H1 (cell line): ENCODE data around the gene XNDC1N. TPM values are rescaled to one million over a fixed set of nuclear protein-coding genes. Genes with fewer than 3 reads are reported as not detected.

Experiments used
- CBX5 ChIP-seq: fragments of 300-800, 300-1000 bp; sonication (generic); IDR thresholded peaks from 2 replicates; pipeline ENCODE4 v1.7.1; 2016; ENCODE audit warnings: antibody characterized with exemption, low read length, low read depth
- EZH2 ChIP-seq: fragments of 200-600 bp; sonication (generic); IDR thresholded peaks from 2 replicates; pipeline ENCODE4 v1.7.1; 2012; ENCODE audit warnings: low read depth, mild to moderate bottlenecking, moderate library complexity, low read length, inconsistent platforms; ENCODE audit not compliant: severe bottlenecking
- GABPA ChIP-seq: IDR thresholded peaks from 2 replicates; pipeline ENCODE4 v1.6.1; 2011; ENCODE audit warnings: mild to moderate bottlenecking, low read length, moderate library complexity, borderline replicate concordance; ENCODE audit not compliant: insufficient read depth
- HDAC2 ChIP-seq, 2 experiments: fragments of 300-600 bp in 1 of 2; sonication (generic) in 1 of 2; IDR thresholded peaks; 2 replicates each; pipeline ENCODE4 v1.6.1; 2011 to 2012; ENCODE audit warnings: low read depth in 2 of 2, low read length in 2 of 2, mild to moderate bottlenecking in 2 of 2, moderate library complexity in 2 of 2, borderline replicate concordance in 1 of 2, inconsistent platforms in 1 of 2
- NANOG ChIP-seq: IDR thresholded peaks from 2 replicates; pipeline ENCODE4 v1.6.1; 2011; ENCODE audit warnings: low read length, low read depth, mild to moderate bottlenecking, inconsistent platforms; ENCODE audit not compliant: insufficient read depth, poor library complexity, severe bottlenecking
- RAD21 ChIP-seq, 2 experiments: IDR thresholded peaks in 1 of 2; conservative IDR thresholded peaks in 1 of 2; 2 replicates each; pipeline ENCODE4 v1.6.1; 2011; ENCODE audit warnings: low read depth in 2 of 2, low read length in 2 of 2, improper control_type of control experiment in 1 of 2, inconsistent platforms in 1 of 2, mild to moderate bottlenecking in 1 of 2, moderate library complexity in 1 of 2
- RFX5 ChIP-seq: IDR thresholded peaks from 2 replicates; pipeline ENCODE4 v1.6.1; 2011; ENCODE audit warnings: low read depth, low read length, improper control_type of control experiment, borderline replicate concordance
- TAF7 ChIP-seq: optimal IDR thresholded peaks from 2 replicates; pipeline ENCODE3; 2011; ENCODE audit warnings: low read depth, mild to moderate bottlenecking, inconsistent platforms, low read length, moderate library complexity, borderline replicate concordance
- polyA plus RNA-seq, 7 experiments: library from polyadenylated mRNA; depleted of rRNA in 3 of 7; stranded (reverse) in 5 of 7; unstranded in 2 of 7; fragments of >200 nt in 5 of 7; fragments of 200-250 nt in 2 of 7; gene quantifications; 1 replicate in 5 of 7; 2 replicates in 1 of 7; 4 replicates in 1 of 7; pipeline versions ENCODE4 v1.2.1 to v1.2.3, GENCODE V29; 2011 to 2013; ENCODE audit warnings: missing spikeins in 2 of 7, mixed read lengths in 2 of 7
- total RNA-seq: library from RNA; stranded (reverse); fragmentation: NEBNext Ultra II Directional; extraction: Animal tissue kit (Norgen Biotek cat#: 25700); gene quantifications from 2 replicates; pipeline ENCODE4 v1.2.1, GENCODE V29; 2021
- TF ChIP-seq, protein P1 (sequence below): fragments of 300-600 bp; sonication (generic); IDR thresholded peaks from 2 replicates; pipeline ENCODE4 v1.7.1; 2012; ENCODE audit warnings: low read length, moderate library complexity, mild to moderate bottlenecking, inconsistent platforms; ENCODE audit not compliant: insufficient replicate concordance

The XNDC1N gene
- total and polyA plus RNA-seq, 2 of the 8 experiments (the other 6 are each of a cell fraction or from before 2014, with no cell fraction given), result 5.8 to 7.5 TPM

- TF ChIP-seq, protein P1, sequence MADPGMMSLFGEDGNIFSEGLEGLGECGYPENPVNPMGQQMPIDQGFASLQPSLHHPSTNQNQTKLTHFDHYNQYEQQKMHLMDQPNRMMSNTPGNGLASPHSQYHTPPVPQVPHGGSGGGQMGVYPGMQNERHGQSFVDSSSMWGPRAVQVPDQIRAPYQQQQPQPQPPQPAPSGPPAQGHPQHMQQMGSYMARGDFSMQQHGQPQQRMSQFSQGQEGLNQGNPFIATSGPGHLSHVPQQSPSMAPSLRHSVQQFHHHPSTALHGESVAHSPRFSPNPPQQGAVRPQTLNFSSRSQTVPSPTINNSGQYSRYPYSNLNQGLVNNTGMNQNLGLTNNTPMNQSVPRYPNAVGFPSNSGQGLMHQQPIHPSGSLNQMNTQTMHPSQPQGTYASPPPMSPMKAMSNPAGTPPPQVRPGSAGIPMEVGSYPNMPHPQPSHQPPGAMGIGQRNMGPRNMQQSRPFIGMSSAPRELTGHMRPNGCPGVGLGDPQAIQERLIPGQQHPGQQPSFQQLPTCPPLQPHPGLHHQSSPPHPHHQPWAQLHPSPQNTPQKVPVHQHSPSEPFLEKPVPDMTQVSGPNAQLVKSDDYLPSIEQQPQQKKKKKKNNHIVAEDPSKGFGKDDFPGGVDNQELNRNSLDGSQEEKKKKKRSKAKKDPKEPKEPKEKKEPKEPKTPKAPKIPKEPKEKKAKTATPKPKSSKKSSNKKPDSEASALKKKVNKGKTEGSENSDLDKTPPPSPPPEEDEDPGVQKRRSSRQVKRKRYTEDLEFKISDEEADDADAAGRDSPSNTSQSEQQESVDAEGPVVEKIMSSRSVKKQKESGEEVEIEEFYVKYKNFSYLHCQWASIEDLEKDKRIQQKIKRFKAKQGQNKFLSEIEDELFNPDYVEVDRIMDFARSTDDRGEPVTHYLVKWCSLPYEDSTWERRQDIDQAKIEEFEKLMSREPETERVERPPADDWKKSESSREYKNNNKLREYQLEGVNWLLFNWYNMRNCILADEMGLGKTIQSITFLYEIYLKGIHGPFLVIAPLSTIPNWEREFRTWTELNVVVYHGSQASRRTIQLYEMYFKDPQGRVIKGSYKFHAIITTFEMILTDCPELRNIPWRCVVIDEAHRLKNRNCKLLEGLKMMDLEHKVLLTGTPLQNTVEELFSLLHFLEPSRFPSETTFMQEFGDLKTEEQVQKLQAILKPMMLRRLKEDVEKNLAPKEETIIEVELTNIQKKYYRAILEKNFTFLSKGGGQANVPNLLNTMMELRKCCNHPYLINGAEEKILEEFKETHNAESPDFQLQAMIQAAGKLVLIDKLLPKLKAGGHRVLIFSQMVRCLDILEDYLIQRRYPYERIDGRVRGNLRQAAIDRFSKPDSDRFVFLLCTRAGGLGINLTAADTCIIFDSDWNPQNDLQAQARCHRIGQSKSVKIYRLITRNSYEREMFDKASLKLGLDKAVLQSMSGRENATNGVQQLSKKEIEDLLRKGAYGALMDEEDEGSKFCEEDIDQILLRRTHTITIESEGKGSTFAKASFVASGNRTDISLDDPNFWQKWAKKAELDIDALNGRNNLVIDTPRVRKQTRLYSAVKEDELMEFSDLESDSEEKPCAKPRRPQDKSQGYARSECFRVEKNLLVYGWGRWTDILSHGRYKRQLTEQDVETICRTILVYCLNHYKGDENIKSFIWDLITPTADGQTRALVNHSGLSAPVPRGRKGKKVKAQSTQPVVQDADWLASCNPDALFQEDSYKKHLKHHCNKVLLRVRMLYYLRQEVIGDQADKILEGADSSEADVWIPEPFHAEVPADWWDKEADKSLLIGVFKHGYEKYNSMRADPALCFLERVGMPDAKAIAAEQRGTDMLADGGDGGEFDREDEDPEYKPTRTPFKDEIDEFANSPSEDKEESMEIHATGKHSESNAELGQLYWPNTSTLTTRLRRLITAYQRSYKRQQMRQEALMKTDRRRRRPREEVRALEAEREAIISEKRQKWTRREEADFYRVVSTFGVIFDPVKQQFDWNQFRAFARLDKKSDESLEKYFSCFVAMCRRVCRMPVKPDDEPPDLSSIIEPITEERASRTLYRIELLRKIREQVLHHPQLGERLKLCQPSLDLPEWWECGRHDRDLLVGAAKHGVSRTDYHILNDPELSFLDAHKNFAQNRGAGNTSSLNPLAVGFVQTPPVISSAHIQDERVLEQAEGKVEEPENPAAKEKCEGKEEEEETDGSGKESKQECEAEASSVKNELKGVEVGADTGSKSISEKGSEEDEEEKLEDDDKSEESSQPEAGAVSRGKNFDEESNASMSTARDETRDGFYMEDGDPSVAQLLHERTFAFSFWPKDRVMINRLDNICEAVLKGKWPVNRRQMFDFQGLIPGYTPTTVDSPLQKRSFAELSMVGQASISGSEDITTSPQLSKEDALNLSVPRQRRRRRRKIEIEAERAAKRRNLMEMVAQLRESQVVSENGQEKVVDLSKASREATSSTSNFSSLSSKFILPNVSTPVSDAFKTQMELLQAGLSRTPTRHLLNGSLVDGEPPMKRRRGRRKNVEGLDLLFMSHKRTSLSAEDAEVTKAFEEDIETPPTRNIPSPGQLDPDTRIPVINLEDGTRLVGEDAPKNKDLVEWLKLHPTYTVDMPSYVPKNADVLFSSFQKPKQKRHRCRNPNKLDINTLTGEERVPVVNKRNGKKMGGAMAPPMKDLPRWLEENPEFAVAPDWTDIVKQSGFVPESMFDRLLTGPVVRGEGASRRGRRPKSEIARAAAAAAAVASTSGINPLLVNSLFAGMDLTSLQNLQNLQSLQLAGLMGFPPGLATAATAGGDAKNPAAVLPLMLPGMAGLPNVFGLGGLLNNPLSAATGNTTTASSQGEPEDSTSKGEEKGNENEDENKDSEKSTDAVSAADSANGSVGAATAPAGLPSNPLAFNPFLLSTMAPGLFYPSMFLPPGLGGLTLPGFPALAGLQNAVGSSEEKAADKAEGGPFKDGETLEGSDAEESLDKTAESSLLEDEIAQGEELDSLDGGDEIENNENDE, result no peak
- TF ChIP-seq RAD21 (IDR thresholded peaks at IDR 0.05 in 1 of 2, conservative IDR thresholded peaks at IDR 0.05 in 1 of 2; ENCODE audit: low read depth in 2 of 2, low read length in 2 of 2), result no peak
- TF ChIP-seq TAF7, result no peak
- no peak for TF ChIP-seq HDAC2 (IDR thresholded peaks at IDR 0.05; ENCODE audit: borderline replicate concordance in 1 of 2, low read depth in 2 of 2, low read length in 2 of 2)
- no peak for TF ChIP-seq CBX5
- no peak for TF ChIP-seq RFX5
- TF ChIP-seq NANOG, result no peak
- no peak for TF ChIP-seq EZH2
- no peak for TF ChIP-seq GABPA
Measured at GRCh38 chr11:71940561-71941219, 12.3 kb upstream of the XNDC1N start (continued).
